ENCODE measurements around the gene TAAR9. TPM values are rescaled to one million over a fixed set of nuclear protein-coding genes. Genes with fewer than 3 reads are reported as not detected.

The TAAR9 gene
- polyA plus RNA-seq, 1 donor (not counting 4 experiments of a cell fraction or from before 2014, with no cell fraction given), result not detected

DNA sequence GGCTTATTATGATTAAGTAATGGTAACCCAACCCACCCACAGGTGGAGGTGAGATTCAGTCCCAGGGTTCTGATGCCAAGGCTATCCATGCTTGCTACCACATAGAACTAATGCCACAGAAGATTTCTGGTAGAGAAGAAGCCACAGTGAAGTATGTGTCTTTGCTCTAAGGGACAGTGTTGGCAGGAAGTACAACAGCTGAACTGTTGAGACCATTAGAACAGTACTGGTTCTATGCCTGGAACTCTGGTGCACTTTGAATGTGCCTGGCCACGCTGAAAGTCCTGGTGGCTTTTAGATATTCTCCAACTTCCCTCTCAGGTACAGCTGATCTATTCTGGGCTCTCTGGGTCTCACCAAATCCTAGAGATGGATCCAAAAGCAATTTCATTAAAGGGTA lies 32.9 kb upstream of the TAAR9 start:
- Histone ChIP-seq H3K4me3 (ENCODE audit: control insufficient read depth in 2 of 3, extremely low read depth in 1 of 3, insufficient read depth in 2 of 3, low read depth in 1 of 3, low read length in 3 of 3) (no peak overlapping the region), H3K27me3 (ENCODE audit: control insufficient read depth, extremely low read depth, insufficient read depth, low read length) (no peaks in the 10 kb centered on the region), H3K36me3 (ENCODE audit: control insufficient read depth in 2 of 2, extremely low read depth in 1 of 2, insufficient read depth in 2 of 2, low read length in 2 of 2) (peaks cover 2 to 12% of the 10 kb centered on the region in 2 experiments), H3K4me1 (ENCODE audit: control insufficient read depth, extremely low read depth, insufficient read depth, low read length) (no peaks in the 10 kb centered on the region), H3K79me2 (ENCODE audit: control insufficient read depth, insufficient read depth, low read length) (peaks cover 57% of the 10 kb centered on the region), H3K4me2 (ENCODE audit: control insufficient read depth, extremely low read depth, insufficient read depth, low read depth, low read length) (no peak overlapping the region), H3K27ac (ENCODE audit: control insufficient read depth, insufficient read depth, low read length) (no peak overlapping the region), H4K20me1 (ENCODE audit: control insufficient read depth, extremely low read depth, insufficient read depth, low read length) (no peaks in the 10 kb centered on the region), H3K9me1 (ENCODE audit: control insufficient read depth, extremely low read depth, insufficient read depth, low read length) (peaks cover 2% of the 10 kb centered on the region), H3K9ac (ENCODE audit: control insufficient read depth, extremely low read depth, insufficient read depth, low read length) (no peak overlapping the region), H2AFZ (ENCODE audit: control insufficient read depth, low read length) (no peak overlapping the region), H3K9me3 (ENCODE audit: control insufficient read depth, low read depth, low read length) (no peaks in the 10 kb centered on the region)
- TF ChIP-seq, protein P1, sequence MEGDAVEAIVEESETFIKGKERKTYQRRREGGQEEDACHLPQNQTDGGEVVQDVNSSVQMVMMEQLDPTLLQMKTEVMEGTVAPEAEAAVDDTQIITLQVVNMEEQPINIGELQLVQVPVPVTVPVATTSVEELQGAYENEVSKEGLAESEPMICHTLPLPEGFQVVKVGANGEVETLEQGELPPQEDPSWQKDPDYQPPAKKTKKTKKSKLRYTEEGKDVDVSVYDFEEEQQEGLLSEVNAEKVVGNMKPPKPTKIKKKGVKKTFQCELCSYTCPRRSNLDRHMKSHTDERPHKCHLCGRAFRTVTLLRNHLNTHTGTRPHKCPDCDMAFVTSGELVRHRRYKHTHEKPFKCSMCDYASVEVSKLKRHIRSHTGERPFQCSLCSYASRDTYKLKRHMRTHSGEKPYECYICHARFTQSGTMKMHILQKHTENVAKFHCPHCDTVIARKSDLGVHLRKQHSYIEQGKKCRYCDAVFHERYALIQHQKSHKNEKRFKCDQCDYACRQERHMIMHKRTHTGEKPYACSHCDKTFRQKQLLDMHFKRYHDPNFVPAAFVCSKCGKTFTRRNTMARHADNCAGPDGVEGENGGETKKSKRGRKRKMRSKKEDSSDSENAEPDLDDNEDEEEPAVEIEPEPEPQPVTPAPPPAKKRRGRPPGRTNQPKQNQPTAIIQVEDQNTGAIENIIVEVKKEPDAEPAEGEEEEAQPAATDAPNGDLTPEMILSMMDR (optimal IDR thresholded peaks at IDR 0.05 in 1 of 3, IDR thresholded peaks at IDR 0.05 in 1 of 3, conservative IDR thresholded peaks at IDR 0.05 in 1 of 3; ENCODE audit: extremely low read depth in 1 of 3, insufficient read depth in 2 of 3, low read length in 3 of 3), result no peak
- TF ChIP-seq EZH2 (IDR thresholded peaks at IDR 0.05; ENCODE audit: low read length), result no peak
- DNase-seq (ENCODE audit: low read depth, low spot score) (no peak), FAIRE-seq (no peak)
- dilution Hi-C loops (cut with MboI; ENCODE audit: extremely low pct_ligation_motif_present, low sequenced_read_pairs), result no loop called here

DNA sequence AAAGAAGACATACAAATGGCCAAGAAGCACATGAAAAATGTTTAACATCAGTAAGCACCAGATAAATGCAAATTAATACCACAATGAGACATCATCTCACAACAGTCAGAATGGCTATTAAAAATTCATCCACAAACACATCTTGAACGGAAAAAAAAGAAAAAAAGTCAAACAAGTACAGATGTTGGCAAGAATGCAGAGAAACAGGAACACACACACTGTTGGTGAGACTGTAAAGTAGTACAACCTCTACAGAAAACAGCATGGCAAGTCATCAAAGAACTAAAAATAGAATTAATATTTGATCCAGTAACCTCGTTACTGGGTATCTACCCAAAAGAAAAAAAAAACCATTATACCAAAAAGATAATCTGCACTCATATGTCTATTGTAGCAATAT lies 31.6 kb upstream of the TAAR9 start:
- dilution Hi-C loops (cut with MboI; ENCODE audit: extremely low pct_ligation_motif_present, low sequenced_read_pairs), result no loop called here
- Histone ChIP-seq H4K20me1 (ENCODE audit: control insufficient read depth, extremely low read depth, insufficient read depth, low read length) (no peaks in the 10 kb centered on the region), H3K36me3 (ENCODE audit: control insufficient read depth in 2 of 2, extremely low read depth in 1 of 2, insufficient read depth in 2 of 2, low read length in 2 of 2) (peaks cover 2 to 8% of the 10 kb centered on the region in 2 experiments), H3K27ac (ENCODE audit: control insufficient read depth, insufficient read depth, low read length) (no peak overlapping the region), H3K79me2 (ENCODE audit: control insufficient read depth, insufficient read depth, low read length) (peaks cover 67% of the 10 kb centered on the region), H3K4me3 (ENCODE audit: control insufficient read depth in 2 of 3, extremely low read depth in 1 of 3, insufficient read depth in 2 of 3, low read depth in 1 of 3, low read length in 3 of 3) (no peak overlapping the region), H3K27me3 (ENCODE audit: control insufficient read depth, extremely low read depth, insufficient read depth, low read length) (no peaks in the 10 kb centered on the region), H3K9me3 (ENCODE audit: control insufficient read depth, low read depth, low read length) (no peaks in the 10 kb centered on the region), H3K4me2 (ENCODE audit: control insufficient read depth, extremely low read depth, insufficient read depth, low read depth, low read length) (no peak overlapping the region), H2AFZ (ENCODE audit: control insufficient read depth, low read length) (no peak overlapping the region), H3K4me1 (ENCODE audit: control insufficient read depth, extremely low read depth, insufficient read depth, low read length) (peaks cover 7% of the 10 kb centered on the region), H3K9ac (ENCODE audit: control insufficient read depth, extremely low read depth, insufficient read depth, low read length) (no peak overlapping the region), H3K9me1 (ENCODE audit: control insufficient read depth, extremely low read depth, insufficient read depth, low read length) (peaks cover 2% of the 10 kb centered on the region)
- FAIRE-seq (no peak), DNase-seq (ENCODE audit: low read depth, low spot score) (no peak)
- no peak for TF ChIP-seq EZH2 (IDR thresholded peaks at IDR 0.05; ENCODE audit: low read length)
- TF ChIP-seq, protein P1 (optimal IDR thresholded peaks at IDR 0.05 in 1 of 3, IDR thresholded peaks at IDR 0.05 in 1 of 3, conservative IDR thresholded peaks at IDR 0.05 in 1 of 3; ENCODE audit: extremely low read depth in 1 of 3, insufficient read depth in 2 of 3, low read length in 3 of 3), result no peak
